ENCODE measurements around the gene C17orf78. TPM values are rescaled to one million over a fixed set of nuclear protein-coding genes. Genes with fewer than 3 reads are reported as not detected.
A peak's percentile ranks its signal among the peaks of the same experiment; 100 is the strongest.

Gene C17orf78
- total and polyA plus RNA-seq, 2 of the 13 experiments (the other 11 are each of a cell fraction or from before 2014, with no cell fraction given): not detected

GRCh38 chr17:37405955-37406634 is 30.3 kb downstream of the C17orf78 start (continued):
- TF ChIP-seq, protein P1, sequence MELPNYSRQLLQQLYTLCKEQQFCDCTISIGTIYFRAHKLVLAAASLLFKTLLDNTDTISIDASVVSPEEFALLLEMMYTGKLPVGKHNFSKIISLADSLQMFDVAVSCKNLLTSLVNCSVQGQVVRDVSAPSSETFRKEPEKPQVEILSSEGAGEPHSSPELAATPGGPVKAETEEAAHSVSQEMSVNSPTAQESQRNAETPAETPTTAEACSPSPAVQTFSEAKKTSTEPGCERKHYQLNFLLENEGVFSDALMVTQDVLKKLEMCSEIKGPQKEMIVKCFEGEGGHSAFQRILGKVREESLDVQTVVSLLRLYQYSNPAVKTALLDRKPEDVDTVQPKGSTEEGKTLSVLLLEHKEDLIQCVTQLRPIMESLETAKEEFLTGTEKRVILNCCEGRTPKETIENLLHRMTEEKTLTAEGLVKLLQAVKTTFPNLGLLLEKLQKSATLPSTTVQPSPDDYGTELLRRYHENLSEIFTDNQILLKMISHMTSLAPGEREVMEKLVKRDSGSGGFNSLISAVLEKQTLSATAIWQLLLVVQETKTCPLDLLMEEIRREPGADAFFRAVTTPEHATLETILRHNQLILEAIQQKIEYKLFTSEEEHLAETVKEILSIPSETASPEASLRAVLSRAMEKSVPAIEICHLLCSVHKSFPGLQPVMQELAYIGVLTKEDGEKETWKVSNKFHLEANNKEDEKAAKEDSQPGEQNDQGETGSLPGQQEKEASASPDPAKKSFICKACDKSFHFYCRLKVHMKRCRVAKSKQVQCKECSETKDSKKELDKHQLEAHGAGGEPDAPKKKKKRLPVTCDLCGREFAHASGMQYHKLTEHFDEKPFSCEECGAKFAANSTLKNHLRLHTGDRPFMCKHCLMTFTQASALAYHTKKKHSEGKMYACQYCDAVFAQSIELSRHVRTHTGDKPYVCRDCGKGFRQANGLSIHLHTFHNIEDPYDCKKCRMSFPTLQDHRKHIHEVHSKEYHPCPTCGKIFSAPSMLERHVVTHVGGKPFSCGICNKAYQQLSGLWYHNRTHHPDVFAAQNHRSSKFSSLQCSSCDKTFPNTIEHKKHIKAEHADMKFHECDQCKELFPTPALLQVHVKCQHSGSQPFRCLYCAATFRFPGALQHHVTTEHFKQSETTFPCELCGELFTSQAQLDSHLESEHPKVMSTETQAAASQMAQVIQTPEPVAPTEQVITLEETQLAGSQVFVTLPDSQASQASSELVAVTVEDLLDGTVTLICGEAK (IDR thresholded peaks at IDR 0.05): no peak
- TF ChIP-seq, protein P1 (CRISPR knock-in tag; IDR thresholded peaks at IDR 0.05): peak; percentile 65; the same call in 1 of the 2 replicates
- peak; percentile 25; the same call in 1 of the 2 replicates for TF ChIP-seq YEATS2 (CRISPR knock-in tag; IDR thresholded peaks at IDR 0.05; ENCODE audit: borderline replicate concordance)
- no peak for TF ChIP-seq RFXANK (CRISPR knock-in tag; IDR thresholded peaks at IDR 0.05)
- TF ChIP-seq SPEN (CRISPR knock-in tag; IDR thresholded peaks at IDR 0.05; ENCODE audit: low read depth): peak; percentile 51; the same call in 1 of the 2 replicates
- TF ChIP-seq, protein P2, sequence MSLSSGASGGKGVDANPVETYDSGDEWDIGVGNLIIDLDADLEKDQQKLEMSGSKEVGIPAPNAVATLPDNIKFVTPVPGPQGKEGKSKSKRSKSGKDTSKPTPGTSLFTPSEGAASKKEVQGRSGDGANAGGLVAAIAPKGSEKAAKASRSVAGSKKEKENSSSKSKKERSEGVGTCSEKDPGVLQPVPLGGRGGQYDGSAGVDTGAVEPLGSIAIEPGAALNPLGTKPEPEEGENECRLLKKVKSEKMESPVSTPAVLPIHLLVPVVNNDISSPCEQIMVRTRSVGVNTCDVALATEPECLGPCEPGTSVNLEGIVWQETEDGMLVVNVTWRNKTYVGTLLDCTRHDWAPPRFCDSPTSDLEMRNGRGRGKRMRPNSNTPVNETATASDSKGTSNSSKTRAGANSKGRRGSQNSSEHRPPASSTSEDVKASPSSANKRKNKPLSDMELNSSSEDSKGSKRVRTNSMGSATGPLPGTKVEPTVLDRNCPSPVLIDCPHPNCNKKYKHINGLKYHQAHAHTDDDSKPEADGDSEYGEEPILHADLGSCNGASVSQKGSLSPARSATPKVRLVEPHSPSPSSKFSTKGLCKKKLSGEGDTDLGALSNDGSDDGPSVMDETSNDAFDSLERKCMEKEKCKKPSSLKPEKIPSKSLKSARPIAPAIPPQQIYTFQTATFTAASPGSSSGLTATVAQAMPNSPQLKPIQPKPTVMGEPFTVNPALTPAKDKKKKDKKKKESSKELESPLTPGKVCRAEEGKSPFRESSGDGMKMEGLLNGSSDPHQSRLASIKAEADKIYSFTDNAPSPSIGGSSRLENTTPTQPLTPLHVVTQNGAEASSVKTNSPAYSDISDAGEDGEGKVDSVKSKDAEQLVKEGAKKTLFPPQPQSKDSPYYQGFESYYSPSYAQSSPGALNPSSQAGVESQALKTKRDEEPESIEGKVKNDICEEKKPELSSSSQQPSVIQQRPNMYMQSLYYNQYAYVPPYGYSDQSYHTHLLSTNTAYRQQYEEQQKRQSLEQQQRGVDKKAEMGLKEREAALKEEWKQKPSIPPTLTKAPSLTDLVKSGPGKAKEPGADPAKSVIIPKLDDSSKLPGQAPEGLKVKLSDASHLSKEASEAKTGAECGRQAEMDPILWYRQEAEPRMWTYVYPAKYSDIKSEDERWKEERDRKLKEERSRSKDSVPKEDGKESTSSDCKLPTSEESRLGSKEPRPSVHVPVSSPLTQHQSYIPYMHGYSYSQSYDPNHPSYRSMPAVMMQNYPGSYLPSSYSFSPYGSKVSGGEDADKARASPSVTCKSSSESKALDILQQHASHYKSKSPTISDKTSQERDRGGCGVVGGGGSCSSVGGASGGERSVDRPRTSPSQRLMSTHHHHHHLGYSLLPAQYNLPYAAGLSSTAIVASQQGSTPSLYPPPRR (CRISPR knock-in tag; IDR thresholded peaks at IDR 0.05; ENCODE audit: borderline replicate concordance): 0 out of 2 replicates have a peak, but pooled peaks have one; percentile 15
- TF ChIP-seq MEF2D (CRISPR knock-in tag; IDR thresholded peaks at IDR 0.05): 0 out of 2 replicates have a peak, but pooled peaks have one; percentile 51
- TF ChIP-seq RXRB (CRISPR knock-in tag; IDR thresholded peaks at IDR 0.05; ENCODE audit: borderline replicate concordance): peak; percentile 15; the same call in 1 of the 2 replicates
- peak; percentile 48; the same call in 1 of the 2 replicates for TF ChIP-seq GLI4 (CRISPR knock-in tag; IDR thresholded peaks at IDR 0.05; ENCODE audit: borderline replicate concordance)
- peak; percentile 50; the same call in 1 of the 2 replicates for TF ChIP-seq REPIN1 (CRISPR knock-in tag; IDR thresholded peaks at IDR 0.05; ENCODE audit: borderline replicate concordance, low read depth)
- no peak for TF ChIP-seq NFRKB (IDR thresholded peaks at IDR 0.05)
- no peak for TF ChIP-seq ZBTB33 (CRISPR knock-in tag; IDR thresholded peaks at IDR 0.05)
- TF ChIP-seq BORCS8-MEF2B (CRISPR knock-in tag; IDR thresholded peaks at IDR 0.05): peak; percentile 76
